HepG2 (cell line): ENCODE measurements around the gene AKAP8L. TPM values are rescaled to one million over a fixed set of nuclear protein-coding genes. Genes with fewer than 3 reads are reported as not detected.

Source experiments
- GZF1 ChIP-seq: sonication (generic); formaldehyde crosslinking; IDR thresholded peaks from 2 replicates; pipeline ENCODE4 v1.5.1; 2020; ENCODE audit warnings: mild to moderate bottlenecking, missing genetic modification reagents
- ISX ChIP-seq: sonication (generic); formaldehyde crosslinking; conservative IDR thresholded peaks from 2 replicates; pipeline ENCODE4 v1.5.0; 2020; ENCODE audit warnings: missing genetic modification reagents
- JUN ChIP-seq: sonication (generic); formaldehyde crosslinking; IDR thresholded peaks from 2 replicates; pipeline ENCODE4 v1.4.0; 2020; ENCODE audit warnings: mild to moderate bottlenecking, missing genetic modification reagents
- KAT8 ChIP-seq: IDR thresholded peaks from 2 replicates; pipeline ENCODE4 v1.6.1; 2016; ENCODE audit warnings: missing genetic modification reagents, missing compliant biosample characterization
- NRL ChIP-seq: sonication (generic); formaldehyde crosslinking; IDR thresholded peaks from 2 replicates; pipeline ENCODE4 v1.5.0; 2020; ENCODE audit warnings: missing genetic modification reagents, mild to moderate bottlenecking, moderate library complexity, borderline replicate concordance
- PHF21A ChIP-seq: sonication (generic); formaldehyde crosslinking; IDR thresholded peaks from 2 replicates; pipeline ENCODE4 v1.5.0; 2020; ENCODE audit warnings: mild to moderate bottlenecking, missing genetic modification reagents
- TBX2 ChIP-seq: sonication (generic); formaldehyde crosslinking; IDR thresholded peaks from 2 replicates; pipeline ENCODE4 v1.5.0; 2020; ENCODE audit warnings: missing genetic modification reagents, mild to moderate bottlenecking, borderline replicate concordance
- ZBTB37 ChIP-seq: sonication (generic); formaldehyde crosslinking; IDR thresholded peaks from 2 replicates; pipeline ENCODE4 v1.4.0; 2020; ENCODE audit warnings: mild to moderate bottlenecking, missing genetic modification reagents
- ZBTB7B ChIP-seq: sonication (generic); formaldehyde crosslinking; IDR thresholded peaks from 2 replicates; pipeline ENCODE4 v1.4.0; 2020; ENCODE audit warnings: missing genetic modification reagents
- ZBTB8A ChIP-seq: sonication (generic); formaldehyde crosslinking; IDR thresholded peaks from 2 replicates; pipeline ENCODE4 v1.4.0; 2020; ENCODE audit warnings: mild to moderate bottlenecking, low read depth, missing genetic modification reagents, borderline replicate concordance
- ZKSCAN1 ChIP-seq: fragments of 150-350 bp; IDR thresholded peaks from 2 replicates; pipeline ENCODE4 v1.6.1; 2014; ENCODE audit warnings: low read length
- ZNF180 ChIP-seq: sonication (generic); formaldehyde crosslinking; IDR thresholded peaks from 2 replicates; pipeline ENCODE4 v1.4.0; 2020; ENCODE audit warnings: low read depth, missing genetic modification reagents, borderline replicate concordance
- ZNF264 ChIP-seq: sonication (generic); formaldehyde crosslinking; IDR thresholded peaks from 2 replicates; pipeline ENCODE4 v1.4.0; 2020; ENCODE audit warnings: missing genetic modification reagents
- ZNF280B ChIP-seq: sonication (generic); formaldehyde crosslinking; IDR thresholded peaks from 2 replicates; pipeline ENCODE4 v1.5.0; 2020; ENCODE audit warnings: missing genetic modification reagents, mild to moderate bottlenecking, borderline replicate concordance
- ZNF30 ChIP-seq: sonication (generic); formaldehyde crosslinking; IDR thresholded peaks from 2 replicates; pipeline ENCODE4 v1.5.0; 2020; ENCODE audit warnings: mild to moderate bottlenecking, missing genetic modification reagents
- ZNF512 ChIP-seq: sonication (generic); formaldehyde crosslinking; IDR thresholded peaks from 2 replicates; pipeline ENCODE4 v1.4.0; 2020; ENCODE audit warnings: mild to moderate bottlenecking, missing genetic modification reagents
- ZNF570 ChIP-seq: sonication (generic); formaldehyde crosslinking; IDR thresholded peaks from 2 replicates; pipeline ENCODE4 v1.4.0; 2020; ENCODE audit warnings: mild to moderate bottlenecking, missing genetic modification reagents, borderline replicate concordance
- ZNF646 ChIP-seq: sonication (generic); formaldehyde crosslinking; IDR thresholded peaks from 2 replicates; pipeline ENCODE4 v1.9.0; 2021; ENCODE audit warnings: mild to moderate bottlenecking, missing genetic modification reagents
- ZSCAN21 ChIP-seq: sonication (generic); formaldehyde crosslinking; IDR thresholded peaks from 2 replicates; pipeline ENCODE4 v1.8.0; 2022; ENCODE audit warnings: mild to moderate bottlenecking, missing genetic modification reagents, moderate library complexity, borderline replicate concordance
- ZSCAN9 ChIP-seq: IDR thresholded peaks from 2 replicates; pipeline ENCODE4 v1.6.1; 2016; ENCODE audit warnings: borderline replicate concordance
- polyA plus RNA-seq, 8 experiments: library from polyadenylated mRNA; depleted of rRNA in 3 of 8; stranded (reverse) in 7 of 8; unstranded in 1 of 8; fragments of >200 nt; fragmentation: Illumina TruSeq in 4 of 8; extraction: Trizol in 4 of 8; gene quantifications; 2 replicates each; pipeline versions ENCODE4 v1.2.1 to v1.2.3, GENCODE V29; 2011 to 2016; ENCODE audit warnings: low read depth in 4 of 8, missing spikeins in 1 of 8, mixed read lengths in 1 of 8; ENCODE audit not compliant: insufficient read depth in 1 of 8
- total RNA-seq, 5 experiments: library from RNA; depleted of rRNA; stranded (reverse); fragments of >200 nt; fragmentation: Illumina TruSeq; extraction: Trizol; gene quantifications; 2 replicates each; pipeline ENCODE4 v1.2.3, GENCODE V29; 2016; ENCODE audit warnings: low read depth in 1 of 5

AKAP8L gene
- total and polyA plus RNA-seq, 2 of the 13 experiments (the other 11 are each of a cell fraction or from before 2014, with no cell fraction given) = 48.2 to 49.6 TPM

GRCh38 chr19:15438124-15438496 lies 19.3 kb upstream of the AKAP8L start (continued):
- TF ChIP-seq ZBTB8A (CRISPR knock-in tag) = no peak
- TF ChIP-seq JUN (CRISPR knock-in tag) = no peak
- 0 out of 2 replicates have a peak, but pooled peaks have one; percentile 5 for TF ChIP-seq ZSCAN9
- 0 out of 2 replicates have a peak, but pooled peaks have one; percentile 11 for TF ChIP-seq TBX2
- TF ChIP-seq NRL (CRISPR knock-in tag) = no peak; the same call in 1 of the 2 replicates
- TF ChIP-seq ZKSCAN1 = no peak
- TF ChIP-seq ZNF264 = no peak
- TF ChIP-seq GZF1 (CRISPR knock-in tag) = no peak
- TF ChIP-seq ZBTB37 = no peak
- TF ChIP-seq ZNF646 (CRISPR knock-in tag) = 0 out of 2 replicates have a peak, but pooled peaks have one; percentile 17
- TF ChIP-seq ZNF30 = no peak
- no peak for TF ChIP-seq ZNF180 (CRISPR knock-in tag)
- no peak for TF ChIP-seq ISX (CRISPR knock-in tag)
- no peak for TF ChIP-seq ZNF512 (CRISPR knock-in tag)
- peak; percentile 30; the same call in 1 of the 2 replicates for TF ChIP-seq PHF21A (CRISPR knock-in tag)
- 0 out of 2 replicates have a peak, but pooled peaks have one; percentile 14 for TF ChIP-seq KAT8 (CRISPR knock-in tag)
- TF ChIP-seq ZNF280B = no peak
- TF ChIP-seq ZNF570 (CRISPR knock-in tag) = no peak
- peak; percentile 65; the same call in 1 of the 2 replicates for TF ChIP-seq ZBTB7B
- TF ChIP-seq ZSCAN21 (CRISPR knock-in tag) = no peak
